Neural cell (in vitro differentiated cells): ENCODE results near the gene POLQ. TPM values are rescaled to one million over a fixed set of nuclear protein-coding genes. Genes with fewer than 3 reads are reported as not detected.
"Not testable (repeated sequence)": the region's sequence is repeated elsewhere in the genome, so short reads cannot be mapped to it uniquely, and the experiment has no call there.

ENCODE experiments used
- H2AFZ ChIP-seq: fragments of 200-600, 300-800 bp; sonication (generic), shearing (Covaris generic); 2 replicates; pipeline ENCODE4 v1.6.0; 2014; ENCODE audit warnings: low read depth, mild to moderate bottlenecking, antibody characterized with exemption, low read length, moderate library complexity
- H3F3A ChIP-seq: fragments of 200-600 bp; shearing (Covaris generic); 2 replicates; pipeline ENCODE4 v1.6.1; 2016; ENCODE audit warnings: mild to moderate bottlenecking, moderate library complexity, mixed read lengths, antibody characterized with exemption, low read length; ENCODE audit not compliant: insufficient read depth, poor library complexity, severe bottlenecking
- H3K27ac ChIP-seq: fragments of 200-600, 300-800 bp; sonication (generic), shearing (Covaris generic); 2 replicates; pipeline ENCODE4 v1.5.1; 2014; ENCODE audit warnings: mild to moderate bottlenecking, low read length, moderate library complexity
- H3K27me3 ChIP-seq: fragments of 300-800, 200-600 bp; sonication (generic), shearing (Covaris generic); 2 replicates; pipeline ENCODE4 v1.6.0; 2014; ENCODE audit warnings: mild to moderate bottlenecking, low read depth, low read length, moderate library complexity; ENCODE audit not compliant: insufficient read depth
- H3K36me3 ChIP-seq: fragments of 300-800, 200-600 bp; sonication (generic), shearing (Covaris generic); 2 replicates; pipeline ENCODE4 v1.5.1; 2014; ENCODE audit warnings: mild to moderate bottlenecking, antibody characterized with exemption, low read length, moderate library complexity; ENCODE audit not compliant: insufficient read depth
- H3K4me2 ChIP-seq: fragments of 300-800, 200-600 bp; sonication (generic), shearing (Covaris generic); 2 replicates; pipeline ENCODE4 v1.6.0; 2014; ENCODE audit warnings: mild to moderate bottlenecking, low read length
- H3K4me3 ChIP-seq: fragments of 300-800, 200-600 bp; sonication (generic), shearing (Covaris generic); 2 replicates; pipeline ENCODE4 v1.5.1; 2014; ENCODE audit warnings: mild to moderate bottlenecking, low read length, moderate library complexity
- H3K79me2 ChIP-seq: fragments of 200-600 bp; shearing (Covaris generic); replicated peaks from 2 replicates; pipeline ENCODE4 v1.6.0; 2014; ENCODE audit warnings: mild to moderate bottlenecking, low read length, moderate library complexity; ENCODE audit not compliant: insufficient read depth
- H3K9ac ChIP-seq: fragments of 300-800, 200-600 bp; sonication (generic), shearing (Covaris generic); 2 replicates; pipeline ENCODE4 v1.6.1; 2016; ENCODE audit warnings: mild to moderate bottlenecking, low read length, mixed read lengths
- H3K9me2 ChIP-seq: fragments of 200-600 bp; shearing (Covaris generic); 2 replicates; pipeline ENCODE4 v1.6.1; 2016; ENCODE audit warnings: mild to moderate bottlenecking, low read length, mixed read lengths; ENCODE audit not compliant: insufficient read depth
- H3K9me3 ChIP-seq: fragments of 200-600, 300-800 bp; sonication (generic), shearing (Covaris generic); 2 replicates; pipeline ENCODE4 v1.6.1; 2016; ENCODE audit warnings: mild to moderate bottlenecking, mixed run types, low read length, moderate library complexity, mixed read lengths
- H4K20me1 ChIP-seq: fragments of 200-600 bp; shearing (Covaris generic); 2 replicates; pipeline ENCODE4 v1.6.1; 2016; ENCODE audit warnings: mild to moderate bottlenecking, mixed run types; ENCODE audit not compliant: insufficient read depth
- CTCF ChIP-seq: fragments of 450-650 bp; IDR thresholded peaks from 2 replicates; pipeline ENCODE4 v1.5.1; 2014; ENCODE audit warnings: antibody characterized with exemption, mild to moderate bottlenecking, moderate library complexity; ENCODE audit not compliant: poor library complexity, severe bottlenecking
- EP300 ChIP-seq: fragments of 450-650 bp; conservative IDR thresholded peaks from 2 replicates; pipeline ENCODE4 v1.6.1; 2014; ENCODE audit warnings: antibody characterized with exemption, mild to moderate bottlenecking, moderate library complexity; ENCODE audit not compliant: poor library complexity, severe bottlenecking
- EZH2 ChIP-seq: fragments of 200-600, 300-800 bp; shearing (Covaris generic), sonication (generic); IDR thresholded peaks from 2 replicates; pipeline ENCODE4 v1.6.1; 2014; ENCODE audit warnings: antibody characterized with exemption, low read length, borderline replicate concordance, mild to moderate bottlenecking; ENCODE audit not compliant: insufficient read depth, poor library complexity, severe bottlenecking
- MXI1 ChIP-seq: fragments of 450-650 bp; conservative IDR thresholded peaks from 2 replicates; pipeline ENCODE4 v1.6.1; 2014; ENCODE audit warnings: antibody characterized with exemption, mild to moderate bottlenecking; ENCODE audit not compliant: poor library complexity, severe bottlenecking
- POLR2AphosphoS5 ChIP-seq: IDR thresholded peaks from 2 replicates; pipeline ENCODE4 v1.6.1; 2012
- RAD21 ChIP-seq: fragments of 450-650 bp; conservative IDR thresholded peaks from 2 replicates; pipeline ENCODE4 v1.6.1; 2014; ENCODE audit warnings: antibody characterized with exemption, mild to moderate bottlenecking, moderate library complexity
- SMC3 ChIP-seq: fragments of 450-650 bp; conservative IDR thresholded peaks from 2 replicates; pipeline ENCODE4 v1.6.1; 2014; ENCODE audit warnings: antibody characterized with exemption, mild to moderate bottlenecking, moderate library complexity; ENCODE audit not compliant: poor library complexity
- TAF1 ChIP-seq: IDR thresholded peaks from 2 replicates; pipeline ENCODE4 v1.6.1; 2012; ENCODE audit warnings: low read depth
- polyA plus RNA-seq: library from polyadenylated mRNA; depleted of rRNA; stranded (reverse); fragments of >200 nt; gene quantifications from 2 replicates; pipeline ENCODE4 v1.2.3, GENCODE V29; 2014
- TF ChIP-seq, protein P1 (sequence below): IDR thresholded peaks from 2 replicates; pipeline ENCODE4 v1.6.1; 2012; ENCODE audit warnings: borderline replicate concordance

The POLQ gene
- polyA plus RNA-seq, 1 donor from 2014 or later = 0.10 TPM

DNA sequence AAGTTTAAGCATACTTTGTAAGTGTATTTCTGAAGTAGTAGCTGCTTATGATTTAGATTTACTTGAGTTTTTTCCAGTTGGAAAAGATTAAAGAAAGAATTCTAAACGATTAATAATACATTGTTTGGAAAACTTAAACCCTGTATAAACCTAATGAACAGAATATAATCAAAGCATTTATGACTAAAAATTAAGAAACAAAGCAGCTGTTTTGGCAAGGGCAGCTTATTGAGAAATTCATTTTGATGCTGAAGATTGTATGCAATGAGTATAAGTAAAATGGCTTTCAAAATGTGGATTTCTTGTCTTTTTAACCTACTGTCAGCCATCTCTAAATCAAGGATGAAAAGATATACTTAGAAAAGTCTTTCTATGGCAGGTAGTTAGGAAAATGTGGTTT lies 140.2 kb downstream of the POLQ start:
- Histone ChIP-seq H2AFZ (no peak overlapping the region), H3K27ac (no peak overlapping the region), H3K9me3 (no peaks in the 10 kb centered on the region), H3K27me3 (no peaks in the 10 kb centered on the region), H3K36me3 (no peaks in the 10 kb centered on the region), H3K4me2 (no peak overlapping the region), H3K4me3 (no peak overlapping the region), H3F3A (no peaks in the 10 kb centered on the region), H3K9me2 (no peaks in the 10 kb centered on the region), H3K79me2 (no peaks in the 10 kb centered on the region), H3K9ac (no peak overlapping the region), H4K20me1 (no peaks in the 10 kb centered on the region)
- TF ChIP-seq CTCF = no peak
- TF ChIP-seq MXI1 = no peak
- no peak for TF ChIP-seq POLR2AphosphoS5
- no peak for TF ChIP-seq EZH2
- no peak for TF ChIP-seq RAD21
- TF ChIP-seq SMC3 = no peak
- no peak for TF ChIP-seq EP300
- TF ChIP-seq, protein P1, sequence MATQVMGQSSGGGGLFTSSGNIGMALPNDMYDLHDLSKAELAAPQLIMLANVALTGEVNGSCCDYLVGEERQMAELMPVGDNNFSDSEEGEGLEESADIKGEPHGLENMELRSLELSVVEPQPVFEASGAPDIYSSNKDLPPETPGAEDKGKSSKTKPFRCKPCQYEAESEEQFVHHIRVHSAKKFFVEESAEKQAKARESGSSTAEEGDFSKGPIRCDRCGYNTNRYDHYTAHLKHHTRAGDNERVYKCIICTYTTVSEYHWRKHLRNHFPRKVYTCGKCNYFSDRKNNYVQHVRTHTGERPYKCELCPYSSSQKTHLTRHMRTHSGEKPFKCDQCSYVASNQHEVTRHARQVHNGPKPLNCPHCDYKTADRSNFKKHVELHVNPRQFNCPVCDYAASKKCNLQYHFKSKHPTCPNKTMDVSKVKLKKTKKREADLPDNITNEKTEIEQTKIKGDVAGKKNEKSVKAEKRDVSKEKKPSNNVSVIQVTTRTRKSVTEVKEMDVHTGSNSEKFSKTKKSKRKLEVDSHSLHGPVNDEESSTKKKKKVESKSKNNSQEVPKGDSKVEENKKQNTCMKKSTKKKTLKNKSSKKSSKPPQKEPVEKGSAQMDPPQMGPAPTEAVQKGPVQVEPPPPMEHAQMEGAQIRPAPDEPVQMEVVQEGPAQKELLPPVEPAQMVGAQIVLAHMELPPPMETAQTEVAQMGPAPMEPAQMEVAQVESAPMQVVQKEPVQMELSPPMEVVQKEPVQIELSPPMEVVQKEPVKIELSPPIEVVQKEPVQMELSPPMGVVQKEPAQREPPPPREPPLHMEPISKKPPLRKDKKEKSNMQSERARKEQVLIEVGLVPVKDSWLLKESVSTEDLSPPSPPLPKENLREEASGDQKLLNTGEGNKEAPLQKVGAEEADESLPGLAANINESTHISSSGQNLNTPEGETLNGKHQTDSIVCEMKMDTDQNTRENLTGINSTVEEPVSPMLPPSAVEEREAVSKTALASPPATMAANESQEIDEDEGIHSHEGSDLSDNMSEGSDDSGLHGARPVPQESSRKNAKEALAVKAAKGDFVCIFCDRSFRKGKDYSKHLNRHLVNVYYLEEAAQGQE = no peak
- no peak for TF ChIP-seq TAF1

GRCh38 chr3:121399820-121400219 lies 146.0 kb downstream of the POLQ start:
- Histone ChIP-seq H3K36me3 (no peaks in the 10 kb centered on the region), H3K27ac (no peak overlapping the region), H3F3A (no peaks in the 10 kb centered on the region), H3K4me3 (no peak overlapping the region), H4K20me1 (no peaks in the 10 kb centered on the region), H3K79me2 (no peaks in the 10 kb centered on the region), H3K9ac (no peak overlapping the region), H3K4me2 (no peak overlapping the region), H3K9me2 (no peaks in the 10 kb centered on the region), H3K9me3 (no peaks in the 10 kb centered on the region), H3K27me3 (no peaks in the 10 kb centered on the region), H2AFZ (no peak overlapping the region)
- no peak for TF ChIP-seq EZH2
- no peak for TF ChIP-seq POLR2AphosphoS5
- TF ChIP-seq SMC3 = no peak
- TF ChIP-seq, protein P1 = no peak
- no peak for TF ChIP-seq MXI1
- TF ChIP-seq TAF1 = no peak
- TF ChIP-seq CTCF = no peak
- TF ChIP-seq RAD21 = no peak
- TF ChIP-seq EP300 = no peak

DNA sequence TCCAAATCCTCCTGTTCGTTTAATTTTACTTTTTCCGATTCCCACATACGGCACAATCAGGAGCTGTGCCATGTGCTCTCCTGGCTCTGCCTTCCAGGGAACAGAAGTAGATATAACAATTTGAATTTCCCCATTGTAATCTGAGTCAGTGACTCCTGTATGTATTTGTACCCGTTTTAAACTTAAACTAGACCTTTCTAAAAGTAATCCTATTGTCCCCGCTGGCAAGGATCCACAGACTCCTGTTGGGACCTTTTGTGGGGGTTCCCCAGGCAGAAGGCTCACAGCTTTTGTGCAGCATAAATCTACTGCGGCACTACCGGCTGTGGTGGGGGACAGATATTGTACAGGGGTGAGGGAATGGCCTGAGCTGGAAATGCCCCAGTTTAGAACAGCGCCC lies 147.7 kb downstream of the POLQ start:
- not testable (repeated sequence) for H3K27ac ChIP-seq, H3F3A ChIP-seq, H3K27me3 ChIP-seq, H3K9me2 ChIP-seq, H3K36me3 ChIP-seq, H3K9ac ChIP-seq, H4K20me1 ChIP-seq, H3K79me2 ChIP-seq, H3K4me2 ChIP-seq, H3K4me3 ChIP-seq, H2AFZ ChIP-seq, H3K9me3 ChIP-seq
